ENCODE results near the gene TMEM63A. TPM values are rescaled to one million over a fixed set of nuclear protein-coding genes. Genes with fewer than 3 reads are reported as not detected.

TMEM63A gene
- total RNA-seq, 1 donor from 2014 or later = 41.3 TPM

GRCh38 chr1:225825607-225826007 lies 56.6 kb downstream of the TMEM63A start:
- intact Hi-C loops (cut with DNase I) = no loop called here
- TF ChIP-seq CTCF (IDR thresholded peaks at IDR 0.05) = no peak
- peak overlapping the region in 1 of 2 donors; percentile 8 for H3K4me3 ChIP-seq
- peaks cover 4 to 15% of the 10 kb centered on the region in 2 donors for H3K36me3 ChIP-seq
- DNase-seq (ENCODE audit: low spot score in 2 of 2) = no peak
- peak overlapping the region in 1 of 2 donors; percentile 56 for H3K27ac ChIP-seq
- peaks cover 0 to 20% of the 10 kb centered on the region in 2 donors for H3K4me1 ChIP-seq
- no peaks in the 10 kb centered on the region for H3K27me3 ChIP-seq
- H3K9me3 ChIP-seq = no peaks in the 10 kb centered on the region

- Histone ChIP-seq H3K27me3 (no peaks in the 10 kb centered on the region), H3K36me3 (peaks cover 4 to 9% of the 10 kb centered on the region in 2 donors), H3K4me3 (no peak overlapping the region), H3K27ac (no peak overlapping the region), H3K4me1 (peaks cover 0 to 25% of the 10 kb centered on the region in 2 donors), H3K9me3 (no peaks in the 10 kb centered on the region)
- intact Hi-C loops (cut with DNase I) = no loop called here
- no peak for DNase-seq (ENCODE audit: low spot score in 2 of 2)
- no peak for TF ChIP-seq CTCF (IDR thresholded peaks at IDR 0.05)
Measured at GRCh38 chr1:225825078-225825477, 57.1 kb downstream of the TMEM63A start.

- Histone ChIP-seq H3K9me3 (no peaks in the 10 kb centered on the region), H3K36me3 (peaks cover 4 to 7% of the 10 kb centered on the region in 2 donors), H3K27ac (peak overlapping the region in 1 of 2 donors; percentile 28), H3K4me3 (no peak overlapping the region), H3K4me1 (peaks cover 0 to 30% of the 10 kb centered on the region in 2 donors), H3K27me3 (no peaks in the 10 kb centered on the region)
- TF ChIP-seq CTCF (IDR thresholded peaks at IDR 0.05) = no peak
- intact Hi-C loops (cut with DNase I) = no loop called here
- no peak for DNase-seq (ENCODE audit: low spot score in 2 of 2)
Measured at GRCh38 chr1:225824533-225824941, 57.6 kb downstream of the TMEM63A start.

GRCh38 chr1:225823811-225824261 lies 58.3 kb downstream of the TMEM63A start:
- Histone ChIP-seq H3K9me3 (no peaks in the 10 kb centered on the region), H3K36me3 (no peaks in the 10 kb centered on the region), H3K27me3 (no peaks in the 10 kb centered on the region), H3K4me1 (peaks cover 0 to 34% of the 10 kb centered on the region in 2 donors), H3K4me3 (no peak overlapping the region), H3K27ac (peak overlapping the region in 1 of 2 donors; percentile 28)
- intact Hi-C loops (cut with DNase I) = no loop called here
- no peak for TF ChIP-seq CTCF (IDR thresholded peaks at IDR 0.05)
- DNase-seq (ENCODE audit: low spot score in 2 of 2) = no peak

- Histone ChIP-seq H3K4me1 (peaks cover 2 to 40% of the 10 kb centered on the region in 2 donors), H3K27me3 (no peaks in the 10 kb centered on the region), H3K4me3 (no peak overlapping the region), H3K9me3 (no peaks in the 10 kb centered on the region), H3K36me3 (no peaks in the 10 kb centered on the region), H3K27ac (peak overlapping the region in 1 of 2 donors; percentile 28)
- TF ChIP-seq CTCF (IDR thresholded peaks at IDR 0.05) = no peak
- no peak for DNase-seq (ENCODE audit: low spot score in 2 of 2)
- intact Hi-C loops (cut with DNase I) = no loop called here
Measured at GRCh38 chr1:225822655-225823403, 59.4 kb downstream of the TMEM63A start.
